GM18951 (cell line): ENCODE data around the gene GEMIN5.

Experiments used
- POLR2A ChIP-seq: IDR thresholded peaks from 4 replicates; pipeline ENCODE4 v1.6.1; 2011; ENCODE audit warnings: mild to moderate bottlenecking; ENCODE audit not compliant: insufficient read length, insufficient read depth; ENCODE audit errors: extremely low read depth
- in situ Hi-C: fragments of 300-500 bp; cut with MboI; formaldehyde crosslinking; loops from one replicate; pipeline ENCODE4 v1.12.0; 2022; ENCODE audit warnings: low sequenced_read_pairs, mixed read lengths, inconsistent platforms; ENCODE audit not compliant: unreplicated experiment

GEMIN5 gene

GRCh38 chr5:154840435-154841272 lies 97.4 kb downstream of the GEMIN5 start:
- TF ChIP-seq POLR2A = no peak
- in situ Hi-C loops = no loop called here
